Astrocyte (in vitro differentiated cells and primary cell): ENCODE measurements around the gene KCNMB4.

Experiments used
- CTCF ChIP-seq: IDR thresholded peaks from 2 replicates; pipeline ENCODE4 v1.5.1; 2011; ENCODE audit warnings: low read depth, mild to moderate bottlenecking, inconsistent platforms, low read length, moderate library complexity; ENCODE audit not compliant: insufficient read depth
- EZH2 ChIP-seq: IDR thresholded peaks from 2 replicates; pipeline ENCODE4 v1.6.1; 2012; ENCODE audit warnings: mild to moderate bottlenecking, low read length, inconsistent platforms; ENCODE audit not compliant: insufficient read depth

- no peak for TF ChIP-seq CTCF
- TF ChIP-seq EZH2: no peak
Measured at GRCh38 chr12:70327541-70327940, 38.5 kb upstream of the KCNMB4 start.
